Activated CD8-positive, alpha-beta T cell treated with anti-CD3 and anti-CD28 coated beads, Interleukin-2, amount 10 ng/mL, durations not matched to agents 7 days and 5 days (primary cell): Measurements from ENCODE around the gene TRIM8. TPM values are rescaled to one million over a fixed set of nuclear protein-coding genes. Genes with fewer than 3 reads are reported as not detected.

Experiments used
- ATAC-seq: fragments of 150-1000 bp; cut with Tn5 transposase; one replicate; pipeline ENCODE4 v1.10.0; 2021; ENCODE audit warnings: moderate library complexity
- CTCF ChIA-PET: fragments of 350-600 bp; sonication (Branson Sonifier 250); formaldehyde crosslinking; loops from one replicate; lab custom pipeline; 2021; ENCODE audit warnings: antibody characterized with exemption; lab: Charles Lee
- POLR2A ChIA-PET: fragments of 350-600 bp; sonication (Branson Sonifier 250); formaldehyde crosslinking; loops from one replicate; lab custom pipeline; 2021; ENCODE audit warnings: antibody characterized with exemption; lab: Charles Lee
- DNase-seq: peaks from one replicate; pipeline ENCODE4 v3.0.0-alpha.2; 2020
- H3K27ac Mint-ChIP-seq: one replicate; pipeline ENCODE4 v1.8.0; 2021; ENCODE audit warnings: mild to moderate bottlenecking, mixed read lengths
- H3K27me3 Mint-ChIP-seq: one replicate; pipeline ENCODE4 v1.8.0; 2021; ENCODE audit warnings: low read depth, mixed read lengths
- H3K36me3 Mint-ChIP-seq: one replicate; pipeline ENCODE4 v1.8.0; 2021; ENCODE audit warnings: low read depth, mixed read lengths
- H3K4me1 Mint-ChIP-seq: one replicate; pipeline ENCODE4 v1.8.0; 2021; ENCODE audit warnings: low read depth, mixed read lengths
- H3K4me3 Mint-ChIP-seq: one replicate; pipeline ENCODE4 v1.8.0; 2021; ENCODE audit warnings: mild to moderate bottlenecking, mixed read lengths
- H3K9me3 Mint-ChIP-seq: one replicate; pipeline ENCODE4 v1.8.0; 2022; ENCODE audit warnings: mixed read lengths; ENCODE audit not compliant: insufficient read depth
- total RNA-seq, 2 experiments: library from RNA; stranded (reverse); gene quantifications; one replicate each; pipeline ENCODE4 v1.2.3, GENCODE V29; 2021

TRIM8 gene
- total RNA-seq, 2 experiments from 2014 or later: 45.0 to 47.1 TPM

DNA sequence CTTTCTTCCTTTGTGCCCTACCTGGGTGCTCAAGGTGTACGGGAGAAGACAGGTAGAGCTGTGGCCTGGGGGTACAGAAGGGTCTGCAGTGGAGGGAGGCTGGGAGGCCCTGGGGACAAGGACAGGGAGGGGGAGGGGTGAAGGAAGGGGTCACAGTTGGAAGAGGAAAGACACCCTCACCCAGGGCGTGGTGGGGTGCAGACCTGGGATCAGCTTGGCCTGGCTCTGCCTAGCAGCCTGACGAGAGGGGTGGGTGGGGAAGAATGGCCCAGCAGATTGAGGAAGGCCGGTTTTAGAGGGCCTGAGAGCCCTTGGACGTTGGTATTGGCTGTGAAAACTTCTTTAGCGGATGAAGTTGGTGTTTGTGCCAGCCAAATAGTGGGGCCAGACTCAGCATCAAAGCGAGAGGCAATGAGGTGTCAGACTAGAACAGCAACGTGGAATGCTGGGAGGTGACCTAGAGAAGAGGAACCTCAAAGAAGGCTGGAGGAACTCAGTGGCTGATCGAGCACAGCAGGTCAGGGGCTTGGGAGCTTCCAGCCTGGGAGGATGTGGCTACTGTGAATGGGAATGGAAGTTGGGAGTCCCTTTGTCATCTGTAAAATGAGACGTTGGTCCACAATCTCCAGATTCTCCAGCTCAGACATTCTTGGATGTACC, 18.1 kb upstream of the TRIM8 start:
- no peak overlapping the region for H3K27ac Mint-ChIP-seq
- no peaks in the 10 kb centered on the region for H3K27me3 Mint-ChIP-seq
- no peak overlapping the region for H3K4me3 Mint-ChIP-seq
- no peak for DNase-seq
- H3K9me3 Mint-ChIP-seq: no peaks in the 10 kb centered on the region
- H3K36me3 Mint-ChIP-seq: no peaks in the 10 kb centered on the region
- ATAC-seq: no peak
- ChIA-PET CTCF (interaction anchor here (1.2 to 2.2 kb wide), 4 partner anchors 11 to 44 kb away, joined by 3 to 7 read pairs (median 4); partner anchors contain the start of gene TRIM8), POLR2A (no interaction called here)
- peaks cover 2% of the 10 kb centered on the region for H3K4me1 Mint-ChIP-seq

DNA sequence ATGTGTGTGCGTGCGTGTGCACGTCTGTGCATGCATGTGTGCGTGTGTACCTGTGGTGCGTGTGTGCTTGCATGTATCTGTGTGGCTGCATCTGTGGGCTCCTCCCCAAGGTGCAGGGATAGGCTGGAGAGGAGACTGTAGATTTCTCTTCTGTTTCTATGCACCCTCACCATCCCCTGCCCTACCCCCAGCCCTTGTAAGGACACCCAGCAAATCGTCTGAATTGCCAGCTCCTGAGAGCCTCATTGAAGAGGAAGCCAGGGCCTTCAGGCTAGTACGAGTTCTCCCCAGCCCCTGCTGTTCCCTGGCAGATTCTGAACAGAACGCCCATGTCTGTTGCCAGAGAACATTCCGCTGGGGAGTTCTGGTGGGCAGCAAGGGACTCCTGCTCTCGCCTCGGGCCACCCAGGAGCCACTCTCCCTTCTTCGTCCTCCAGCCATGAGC, 17.0 kb upstream of the TRIM8 start:
- Mint-ChIP-seq H3K27me3 (no peaks in the 10 kb centered on the region), H3K27ac (peak overlapping the region; percentile 63), H3K4me1 (peaks cover 12% of the 10 kb centered on the region), H3K36me3 (no peaks in the 10 kb centered on the region), H3K4me3 (no peak overlapping the region), H3K9me3 (no peaks in the 10 kb centered on the region)
- DNase-seq (no peak), ATAC-seq (no peak)
- CTCF ChIA-PET: interaction anchor here (1.7 kb wide), 1 partner anchor 12 kb away, joined by 5 read pairs; no protein-coding TSS in a partner anchor
- POLR2A ChIA-PET: interaction anchor here (0.9 kb wide), 1 partner anchor 15 kb away, joined by 3 read pairs; no protein-coding TSS in a partner anchor

DNA sequence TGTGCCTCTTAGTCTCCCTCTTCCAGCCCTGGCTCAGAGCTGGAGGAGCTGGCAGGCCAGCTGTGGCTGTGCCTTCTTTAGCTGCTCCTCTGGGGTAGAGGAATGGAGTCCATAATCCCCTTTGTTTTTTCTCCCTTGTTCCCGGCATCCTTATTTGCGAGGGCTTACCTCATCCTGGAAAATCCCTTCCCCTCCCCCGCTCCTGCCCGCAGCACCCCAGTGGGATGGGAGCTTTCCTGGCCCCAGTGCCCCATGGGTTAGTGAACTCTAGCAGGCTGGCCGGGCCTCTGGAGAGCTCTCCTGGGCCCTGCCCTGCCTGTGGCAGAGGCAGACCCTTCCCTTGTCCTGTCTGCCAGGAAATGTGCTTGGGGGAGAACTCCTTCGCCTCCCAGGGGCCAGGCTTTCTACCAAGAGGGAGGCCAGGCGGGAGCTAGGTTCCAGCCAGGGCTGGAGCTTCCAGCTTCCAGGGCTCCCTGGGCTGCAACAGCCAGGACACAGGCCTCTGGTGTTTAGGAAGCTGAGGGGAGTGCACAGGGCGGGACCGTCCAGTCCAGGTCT, 16.5 kb upstream of the TRIM8 start:
- peaks cover 17% of the 10 kb centered on the region for H3K4me1 Mint-ChIP-seq
- ChIA-PET CTCF (interaction anchor here (1.7 kb wide), 1 partner anchor 13 kb away, joined by 5 read pairs; no protein-coding TSS in a partner anchor), POLR2A (interaction anchor here (0.9 kb wide), 1 partner anchor 15 kb away, joined by 3 read pairs; no protein-coding TSS in a partner anchor)
- no peak for DNase-seq
- peak overlapping the region; percentile 63 for H3K27ac Mint-ChIP-seq
- no peaks in the 10 kb centered on the region for H3K9me3 Mint-ChIP-seq
- H3K27me3 Mint-ChIP-seq: no peaks in the 10 kb centered on the region
- H3K4me3 Mint-ChIP-seq: no peak overlapping the region
- no peak for ATAC-seq
- no peaks in the 10 kb centered on the region for H3K36me3 Mint-ChIP-seq

DNA sequence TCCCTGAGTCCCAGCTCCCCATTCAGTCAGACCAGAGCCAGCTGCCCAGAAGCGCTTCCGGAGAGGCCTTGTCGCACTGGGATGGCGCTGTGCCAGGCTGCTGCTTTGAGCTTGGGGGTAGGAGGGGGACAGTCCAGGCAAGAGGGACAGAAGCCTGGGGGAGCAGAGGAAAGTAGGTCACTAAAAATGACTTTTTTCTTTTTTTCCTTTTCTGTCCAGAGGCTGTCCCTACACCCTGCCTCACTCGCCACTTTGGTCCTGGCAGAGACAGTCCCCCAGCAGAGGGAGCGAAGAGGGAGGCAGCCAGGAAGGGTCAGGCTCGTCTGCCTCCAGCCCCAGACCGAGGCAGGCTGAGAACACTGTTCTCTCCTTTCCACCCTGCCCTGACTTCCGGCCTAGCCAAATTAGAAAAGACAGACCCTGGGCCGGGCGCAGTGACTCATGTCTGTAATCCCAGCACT, 15.8 kb upstream of the TRIM8 start:
- H3K27me3 Mint-ChIP-seq: no peaks in the 10 kb centered on the region
- H3K4me1 Mint-ChIP-seq: peaks cover 24% of the 10 kb centered on the region
- no peak overlapping the region for H3K4me3 Mint-ChIP-seq
- no peak overlapping the region for H3K27ac Mint-ChIP-seq
- no peak for ATAC-seq
- DNase-seq: no peak
- POLR2A ChIA-PET: no interaction called here
- H3K9me3 Mint-ChIP-seq: no peaks in the 10 kb centered on the region
- no peaks in the 10 kb centered on the region for H3K36me3 Mint-ChIP-seq
- CTCF ChIA-PET: no interaction called here

GRCh38 chr10:102629661-102630614, 14.3 kb upstream of the TRIM8 start:
- H3K4me3 Mint-ChIP-seq: no peak overlapping the region
- H3K27me3 Mint-ChIP-seq: no peaks in the 10 kb centered on the region
- POLR2A ChIA-PET: no interaction called here
- H3K9me3 Mint-ChIP-seq: no peaks in the 10 kb centered on the region
- DNase-seq: no peak
- H3K36me3 Mint-ChIP-seq: no peaks in the 10 kb centered on the region
- CTCF ChIA-PET: interaction anchor here (1.1 kb wide), 1 partner anchor 126 kb away, joined by 3 read pairs; no protein-coding TSS in a partner anchor
- ATAC-seq: no peak
- H3K4me1 Mint-ChIP-seq: peaks cover 38% of the 10 kb centered on the region
- H3K27ac Mint-ChIP-seq: no peak overlapping the region

DNA sequence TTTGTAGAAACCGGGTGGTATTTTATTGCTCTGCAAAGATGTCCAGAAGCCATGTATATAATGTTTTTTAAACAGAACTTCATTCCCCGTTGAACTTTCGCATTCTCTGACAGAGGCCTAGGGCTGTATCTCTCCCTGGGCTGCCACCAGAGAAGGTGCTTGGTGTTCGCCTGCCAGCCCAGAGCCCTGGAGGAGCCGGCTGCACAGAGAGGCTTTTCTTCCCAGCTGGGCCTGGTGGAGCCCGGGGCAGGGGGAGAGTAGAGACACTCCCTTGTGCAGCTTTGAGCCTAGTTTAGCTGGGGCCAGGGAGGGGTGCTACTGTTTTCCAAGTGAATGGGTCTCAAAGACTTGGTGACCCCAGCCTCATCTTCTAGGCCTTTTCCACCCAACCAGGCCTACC, 13.6 kb upstream of the TRIM8 start:
- Mint-ChIP-seq H3K27ac (no peak overlapping the region), H3K4me1 (peaks cover 45% of the 10 kb centered on the region), H3K36me3 (no peaks in the 10 kb centered on the region), H3K4me3 (no peak overlapping the region), H3K27me3 (no peaks in the 10 kb centered on the region), H3K9me3 (no peaks in the 10 kb centered on the region)
- ChIA-PET POLR2A (no interaction called here), CTCF (no interaction called here)
- ATAC-seq (no peak), DNase-seq (no peak)

DNA sequence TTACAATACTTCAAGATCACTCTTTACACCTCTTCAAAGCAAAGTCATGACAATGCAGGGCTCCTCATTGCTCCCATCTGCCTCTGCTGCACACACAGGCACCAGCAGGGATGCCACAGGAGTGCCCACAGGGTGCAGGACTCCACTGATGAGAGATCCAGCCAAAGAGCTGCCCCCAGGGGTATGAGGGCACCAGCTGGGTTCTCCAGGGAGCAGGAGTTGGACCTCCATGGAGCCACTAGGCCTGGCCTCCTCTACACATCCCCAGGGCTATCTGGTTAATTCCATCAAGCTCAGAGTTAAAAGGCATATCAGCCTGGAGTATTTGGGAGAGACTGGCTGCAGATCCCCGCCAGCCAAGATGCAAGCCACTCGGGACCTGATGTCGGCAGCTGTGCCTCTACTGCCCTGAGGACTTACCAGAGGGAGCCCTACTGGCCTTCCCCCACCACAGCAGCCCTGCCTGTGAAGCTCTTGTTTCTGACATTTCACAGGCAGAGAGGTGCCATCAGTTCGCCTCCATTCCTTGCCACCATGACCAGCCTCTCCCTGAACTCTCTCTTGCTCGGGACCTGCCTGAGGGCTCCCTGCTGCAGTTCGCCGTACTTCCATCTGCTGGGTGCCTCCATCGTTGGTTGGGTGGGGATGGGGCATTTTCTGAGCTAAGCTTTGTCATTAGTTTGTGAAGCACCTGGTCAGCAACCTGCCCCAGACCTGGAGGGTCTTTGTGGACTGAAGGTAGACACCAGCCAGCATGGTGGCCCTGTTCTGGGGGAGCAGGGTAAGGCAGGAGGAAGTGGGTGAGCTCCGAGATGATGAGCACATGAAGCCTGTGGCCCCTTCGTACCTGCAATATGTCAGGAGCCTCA, 12.5 kb upstream of the TRIM8 start:
- H3K4me3 Mint-ChIP-seq: no peak overlapping the region
- no peaks in the 10 kb centered on the region for H3K36me3 Mint-ChIP-seq
- ChIA-PET CTCF (interaction anchor here (0.6 to 1.9 kb wide), 7 partner anchors 9 to 48 kb away, joined by 3 to 9 read pairs (median 4); partner anchors contain the start of gene TRIM8), POLR2A (interaction anchor here (1.1 to 1.2 kb wide), 2 partner anchors 13 to 18 kb away, joined by 3 to 4 read pairs; partner anchors contain the start of gene TRIM8)
- peaks cover 54% of the 10 kb centered on the region for H3K4me1 Mint-ChIP-seq
- no peaks in the 10 kb centered on the region for H3K27me3 Mint-ChIP-seq
- no peaks in the 10 kb centered on the region for H3K9me3 Mint-ChIP-seq
- peak overlapping the region; percentile 80 for H3K27ac Mint-ChIP-seq
- ATAC-seq (no peak), DNase-seq (no peak)

- peaks cover 57% of the 10 kb centered on the region for H3K4me1 Mint-ChIP-seq
- POLR2A ChIA-PET: interaction anchor here (0.6 to 1.2 kb wide), 3 partner anchors 12 to 751 kb away, joined by 3 to 4 read pairs (median 3); partner anchors contain the start of gene TRIM8
- H3K27ac Mint-ChIP-seq: peak overlapping the region; percentile 80
- no peak for ATAC-seq
- no peak for DNase-seq
- no peaks in the 10 kb centered on the region for H3K9me3 Mint-ChIP-seq
- H3K4me3 Mint-ChIP-seq: no peak overlapping the region
- H3K27me3 Mint-ChIP-seq: no peaks in the 10 kb centered on the region
- CTCF ChIA-PET: interaction anchor here (0.9 to 1.9 kb wide), 6 partner anchors 11 to 48 kb away, joined by 3 to 9 read pairs (median 4); partner anchors contain the start of gene TRIM8
- H3K36me3 Mint-ChIP-seq: no peaks in the 10 kb centered on the region
Measured at GRCh38 chr10:102632394-102633111, 11.7 kb upstream of the TRIM8 start.

GRCh38 chr10:102633287-102633686, 11.0 kb upstream of the TRIM8 start:
- DNase-seq: no peak
- no peaks in the 10 kb centered on the region for H3K27me3 Mint-ChIP-seq
- no peaks in the 10 kb centered on the region for H3K36me3 Mint-ChIP-seq
- H3K27ac Mint-ChIP-seq: peak overlapping the region; percentile 86
- peak; percentile 28 for ATAC-seq
- ChIA-PET POLR2A (interaction anchor here (0.6 kb wide), 1 partner anchor 751 kb away, joined by 3 read pairs; no protein-coding TSS in a partner anchor), CTCF (interaction anchor here (1.1 to 1.9 kb wide), 3 partner anchors 11 to 25 kb away, joined by 3 to 9 read pairs (median 4); partner anchors contain the start of gene TRIM8)
- no peak overlapping the region for H3K4me3 Mint-ChIP-seq
- H3K9me3 Mint-ChIP-seq: no peaks in the 10 kb centered on the region
- peaks cover 57% of the 10 kb centered on the region for H3K4me1 Mint-ChIP-seq

GRCh38 chr10:102633848-102634247, 10.4 kb upstream of the TRIM8 start:
- peaks cover 57% of the 10 kb centered on the region for H3K4me1 Mint-ChIP-seq
- peak overlapping the region; percentile 86 for H3K27ac Mint-ChIP-seq
- no peak overlapping the region for H3K4me3 Mint-ChIP-seq
- ATAC-seq (no peak), DNase-seq (no peak)
- peaks cover under 1% of the 10 kb centered on the region for H3K27me3 Mint-ChIP-seq
- H3K9me3 Mint-ChIP-seq: no peaks in the 10 kb centered on the region
- H3K36me3 Mint-ChIP-seq: no peaks in the 10 kb centered on the region
- POLR2A ChIA-PET: no interaction called here
- CTCF ChIA-PET: no interaction called here
